IMR-90 (cell line): ENCODE results near the gene SRI. TPM values are rescaled to one million over a fixed set of nuclear protein-coding genes. Genes with fewer than 3 reads are reported as not detected.

Experiments
- ATAC-seq: fragments of 200-7000 bp; cut with Tn5 transposase; 2 replicates; pipeline ENCODE4 v1.9.1; 2020; ENCODE audit warnings: low read depth, mild to moderate bottlenecking, moderate library complexity
- BruUV-seq: library from RNA; stranded (reverse); fragments of 400-500 nt; replicated peaks from 2 replicates; lab custom pipeline; 2021; lab: Mats Ljungman, UMichigan
- CTCF ChIA-PET: fragments of 300-600 bp; formaldehyde crosslinking; extraction: SDS; loops from one replicate; lab custom pipeline; 2021; ENCODE audit warnings: antibody characterized with exemption; lab: Yijun Ruan, JAX
- POLR2A ChIA-PET: fragments of 300-600 bp; sonication (Branson Sonifier 250); formaldehyde crosslinking; loops from one replicate; lab custom pipeline; 2022; ENCODE audit warnings: antibody characterized with exemption; ENCODE audit not compliant: unreplicated experiment; lab: Charles Lee
- DNase-seq: peaks from one replicate; pipeline ENCODE4 v3.0.0; 2013
- H2AFZ ChIP-seq: replicated peaks from 2 replicates; pipeline ENCODE3; 2013; ENCODE audit warnings: low read length, mild to moderate bottlenecking; ENCODE audit not compliant: poor library complexity
- H2AK5ac ChIP-seq: 2 replicates; pipeline ENCODE4 v1.6.1; 2013; ENCODE audit warnings: low read depth, low read length, inconsistent platforms
- H2AK9ac ChIP-seq: replicated peaks from 2 replicates; pipeline ENCODE3; 2013; ENCODE audit warnings: mild to moderate bottlenecking, low read depth, low read length, moderate library complexity; ENCODE audit not compliant: poor library complexity
- H2BK120ac ChIP-seq: 2 replicates; pipeline ENCODE4 v1.6.1; 2013; ENCODE audit warnings: low read depth, low read length, inconsistent platforms
- H2BK15ac ChIP-seq: 3 replicates; pipeline ENCODE4 v1.6.1; 2013; ENCODE audit warnings: low read depth, low read length, inconsistent platforms
- H2BK20ac ChIP-seq: 2 replicates; pipeline ENCODE4 v1.6.1; 2013; ENCODE audit warnings: low read depth, mild to moderate bottlenecking, inconsistent platforms, low read length, moderate library complexity
- H2BK5ac ChIP-seq: 2 replicates; pipeline ENCODE4 v1.6.1; 2013; ENCODE audit warnings: mild to moderate bottlenecking, low read depth, low read length, inconsistent platforms; ENCODE audit not compliant: poor library complexity, severe bottlenecking
- H3K14ac ChIP-seq: replicated peaks from 2 replicates; pipeline ENCODE4 v1.6.1; 2013; ENCODE audit warnings: low read depth, low read length, inconsistent platforms
- H3K18ac ChIP-seq: 2 replicates; pipeline ENCODE4 v1.6.1; 2013; ENCODE audit warnings: low read depth, low read length, control low read depth
- H3K23ac ChIP-seq: 2 replicates; pipeline ENCODE4 v1.6.1; 2013; ENCODE audit warnings: low read depth, low read length, inconsistent platforms
- H3K27ac ChIP-seq: 2 replicates; pipeline ENCODE4 v1.5.1; 2013; ENCODE audit warnings: mild to moderate bottlenecking, control low read depth, low read length; ENCODE audit not compliant: insufficient read depth
- H3K27me3 ChIP-seq: 2 replicates; pipeline ENCODE4 v1.6.1; 2013; ENCODE audit warnings: low read length; ENCODE audit not compliant: control insufficient read depth, insufficient read depth
- H3K36me3 ChIP-seq: 2 replicates; pipeline ENCODE4 v1.6.1; 2013; ENCODE audit warnings: low read length, mixed read lengths; ENCODE audit not compliant: control insufficient read depth, insufficient read depth
- H3K4ac ChIP-seq: 2 replicates; pipeline ENCODE4 v1.6.1; 2013; ENCODE audit warnings: low read depth, low read length, inconsistent platforms
- H3K4me1 ChIP-seq: 2 replicates; pipeline ENCODE4 v1.6.1; 2013; ENCODE audit warnings: low read length, mixed read lengths; ENCODE audit not compliant: control insufficient read depth, insufficient read depth
- H3K4me2 ChIP-seq: 2 replicates; pipeline ENCODE4 v1.6.1; 2013; ENCODE audit warnings: low read depth, mild to moderate bottlenecking, control low read depth, low read length, moderate library complexity
- H3K4me3 ChIP-seq: 2 replicates; pipeline ENCODE4 v1.5.1; 2013; ENCODE audit warnings: low read depth, mild to moderate bottlenecking, control low read depth, low read length, moderate library complexity; ENCODE audit not compliant: insufficient read depth
- H3K56ac ChIP-seq: 2 replicates; pipeline ENCODE4 v1.6.1; 2013; ENCODE audit warnings: low read length, inconsistent platforms; ENCODE audit not compliant: insufficient read depth; ENCODE audit errors: extremely low read depth
- H3K79me1 ChIP-seq, 2 experiments: 2 replicates each; pipeline ENCODE4 v1.6.1; 2013; ENCODE audit warnings: low read length in 2 of 2, inconsistent platforms in 1 of 2, low read depth in 1 of 2
- H3K9ac ChIP-seq: 2 replicates; pipeline ENCODE4 v1.6.1; 2013; ENCODE audit warnings: low read depth, low read length, control low read depth
- H3K9me1 ChIP-seq: 2 replicates; pipeline ENCODE4 v1.6.1; 2013; ENCODE audit warnings: low read length, inconsistent platforms; ENCODE audit not compliant: insufficient read depth
- H3K9me3 ChIP-seq: 2 replicates; pipeline ENCODE4 v1.6.1; 2013; ENCODE audit warnings: low read length; ENCODE audit not compliant: control insufficient read depth, insufficient read depth
- H4K20me1 ChIP-seq: 2 replicates; pipeline ENCODE4 v1.6.1; 2013; ENCODE audit warnings: low read length, inconsistent platforms; ENCODE audit not compliant: insufficient read depth
- H4K5ac ChIP-seq: 2 replicates; pipeline ENCODE4 v1.6.1; 2013; ENCODE audit warnings: mild to moderate bottlenecking, low read depth, low read length, control low read depth
- H4K8ac ChIP-seq, 2 experiments: 2 replicates each; pipeline ENCODE4 v1.6.1; 2013; ENCODE audit warnings: low read depth in 2 of 2, low read length in 2 of 2, control low read depth in 1 of 2, inconsistent platforms in 1 of 2
- H4K91ac ChIP-seq: 2 replicates; pipeline ENCODE4 v1.6.1; 2013; ENCODE audit warnings: low read depth, low read length, inconsistent platforms; ENCODE audit not compliant: insufficient read depth
- FOS ChIP-seq: fragments of 150-350 bp; IDR thresholded peaks from 2 replicates; pipeline ENCODE4 v1.6.1; 2016; ENCODE audit warnings: low read depth, low read length
- MAFK ChIP-seq: IDR thresholded peaks from 2 replicates; pipeline ENCODE4 v1.6.1; 2012; ENCODE audit warnings: low read depth, low read length, improper control_type of control experiment
- POLR2A ChIP-seq: IDR thresholded peaks from 2 replicates; pipeline ENCODE4 v1.6.1; 2012; ENCODE audit warnings: mild to moderate bottlenecking, low read depth, low read length
- RFX5 ChIP-seq: IDR thresholded peaks from 2 replicates; pipeline ENCODE4 v1.8.0; 2012; ENCODE audit warnings: low read depth, mild to moderate bottlenecking, low read length, moderate library complexity
- SMC3 ChIP-seq: fragments of 150-350 bp; IDR thresholded peaks from 2 replicates; pipeline ENCODE4 v1.6.1; 2016; ENCODE audit warnings: low read depth, mild to moderate bottlenecking, antibody characterized with exemption, low read length, moderate library complexity
- dilution Hi-C: fragments of 300-500 bp; cut with HindIII; formaldehyde crosslinking; loops from one replicate; pipeline ENCODE4 v1.14.3; 2018; ENCODE audit warnings: low sequenced_read_pairs; ENCODE audit not compliant: unreplicated experiment
- in situ Hi-C: fragments of 300-500 bp; cut with MboI; formaldehyde crosslinking; loops from 3 replicates; pipeline ENCODE4 v1.14.3; 2019; ENCODE audit warnings: low sequenced_read_pairs, inconsistent platforms, mixed read lengths
- intact Hi-C: fragments of 100-400 bp; cut with micrococcal nuclease; formaldehyde crosslinking; loops from 2 replicates; pipeline ENCODE4 v1.10.0; 2022
- polyA plus RNA-seq, 3 experiments: library from polyadenylated mRNA; depleted of rRNA; stranded (reverse); fragments of >200 nt; gene quantifications; 2 replicates each; pipeline ENCODE4 v1.2.3, GENCODE V29; 2012; ENCODE audit warnings: low replicate concordance in 1 of 3
- total RNA-seq: library from RNA; depleted of rRNA; stranded (reverse); fragments of >200 nt; gene quantifications from 2 replicates; pipeline ENCODE4 v1.2.3, GENCODE V29; 2012
- TF ChIP-seq, protein P1 (sequence below): conservative IDR thresholded peaks from 2 replicates; pipeline ENCODE4 v1.5.1; 2012; ENCODE audit warnings: mild to moderate bottlenecking, low read depth, low read length, improper control_type of control experiment

Gene SRI
- total and polyA plus RNA-seq, 2 of the 4 experiments (the other 2 are of a cell fraction), result 83.3 to 115 TPM

DNA sequence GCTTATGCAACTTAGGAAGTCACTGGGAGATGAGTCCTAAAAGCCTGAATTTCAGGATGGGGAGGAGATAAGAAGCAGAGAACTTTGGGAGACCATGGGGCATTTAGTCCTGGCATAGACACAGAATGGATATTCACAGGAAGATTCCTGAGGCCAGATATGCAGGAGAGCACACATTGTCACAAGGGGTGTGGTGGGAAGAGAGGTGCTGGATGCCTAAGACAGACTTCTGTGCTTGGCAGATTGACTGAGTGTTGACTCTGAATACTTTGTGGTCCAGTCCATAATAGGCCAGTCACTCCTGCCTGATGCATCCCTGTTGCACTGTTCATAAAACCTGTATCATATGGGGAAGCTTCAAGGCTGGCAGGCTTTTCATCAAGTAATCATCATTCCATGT is 18.5 kb downstream of the SRI start:
- Histone ChIP-seq H2BK5ac (no peak overlapping the region), H3K56ac (no peak overlapping the region), H2AK5ac (no peak overlapping the region), H3K23ac (no peak overlapping the region), H2BK15ac (no peak overlapping the region), H3K36me3 (peaks cover 19% of the 10 kb centered on the region), H3K9ac (no peak overlapping the region), H3K14ac (no peak overlapping the region), H4K20me1 (no peaks in the 10 kb centered on the region), H3K27ac (no peak overlapping the region), H3K9me1 (no peaks in the 10 kb centered on the region), H2BK120ac (no peak overlapping the region), H3K4me2 (no peak overlapping the region), H3K4me1 (no peaks in the 10 kb centered on the region), H4K8ac (no peak overlapping the region), H2AK9ac (no peak overlapping the region), H2BK20ac (no peak overlapping the region), H2AFZ (no peak overlapping the region), H3K27me3 (no peaks in the 10 kb centered on the region), H3K79me1 (no peaks in the 10 kb centered on the region), H3K18ac (no peak overlapping the region), H4K5ac (no peak overlapping the region), H3K9me3 (no peaks in the 10 kb centered on the region), H4K91ac (no peak overlapping the region), H3K4me3 (no peak overlapping the region), H3K4ac (no peak overlapping the region)
- ChIA-PET CTCF (no interaction called here), POLR2A (no interaction called here)
- in situ Hi-C loops (no loop called here), dilution Hi-C loops (no loop called here), intact Hi-C loops (no loop called here)
- no TSS peak for BruUV-seq
- TF ChIP-seq, protein P1, sequence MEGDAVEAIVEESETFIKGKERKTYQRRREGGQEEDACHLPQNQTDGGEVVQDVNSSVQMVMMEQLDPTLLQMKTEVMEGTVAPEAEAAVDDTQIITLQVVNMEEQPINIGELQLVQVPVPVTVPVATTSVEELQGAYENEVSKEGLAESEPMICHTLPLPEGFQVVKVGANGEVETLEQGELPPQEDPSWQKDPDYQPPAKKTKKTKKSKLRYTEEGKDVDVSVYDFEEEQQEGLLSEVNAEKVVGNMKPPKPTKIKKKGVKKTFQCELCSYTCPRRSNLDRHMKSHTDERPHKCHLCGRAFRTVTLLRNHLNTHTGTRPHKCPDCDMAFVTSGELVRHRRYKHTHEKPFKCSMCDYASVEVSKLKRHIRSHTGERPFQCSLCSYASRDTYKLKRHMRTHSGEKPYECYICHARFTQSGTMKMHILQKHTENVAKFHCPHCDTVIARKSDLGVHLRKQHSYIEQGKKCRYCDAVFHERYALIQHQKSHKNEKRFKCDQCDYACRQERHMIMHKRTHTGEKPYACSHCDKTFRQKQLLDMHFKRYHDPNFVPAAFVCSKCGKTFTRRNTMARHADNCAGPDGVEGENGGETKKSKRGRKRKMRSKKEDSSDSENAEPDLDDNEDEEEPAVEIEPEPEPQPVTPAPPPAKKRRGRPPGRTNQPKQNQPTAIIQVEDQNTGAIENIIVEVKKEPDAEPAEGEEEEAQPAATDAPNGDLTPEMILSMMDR, result no peak
- TF ChIP-seq SMC3, result no peak
- no peak for TF ChIP-seq POLR2A
- no peak for TF ChIP-seq RFX5
- no peak for TF ChIP-seq MAFK
- TF ChIP-seq FOS, result no peak
- DNase-seq (no peak), ATAC-seq (no peak)
